HEK293 (cell line): ENCODE measurements around the gene DNAJC5.

ENCODE experiments used
- CTCF ChIA-PET: fragments of 350-600 bp; formaldehyde crosslinking; extraction: SDS; loops from one replicate; lab custom pipeline; 2021; ENCODE audit warnings: antibody characterized with exemption; lab: Yijun Ruan, JAX
- POLR2A ChIA-PET: fragments of 300-600 bp; formaldehyde crosslinking; extraction: SDS; loops from one replicate; lab custom pipeline; 2020; ENCODE audit warnings: antibody characterized with exemption, inconsistent platforms; lab: Yijun Ruan, JAX
- H3K27ac ChIP-seq: fragments of 200-500 bp; sonication (Bioruptor generic); 2 replicates; pipeline ENCODE4 v1.5.1; 2014; ENCODE audit warnings: low read depth, low read length, control low read depth, inconsistent platforms; ENCODE audit errors: extremely low read depth
- H3K36me3 ChIP-seq, 2 experiments: fragments of 200-500 bp in 1 of 2; sonication (Bioruptor generic) in 1 of 2; 1 replicate in 1 of 2; 2 replicates in 1 of 2; pipeline ENCODE4 v1.5.1; 2014 to 2017; ENCODE audit warnings: inconsistent platforms in 2 of 2, low read length in 2 of 2; ENCODE audit not compliant: control insufficient read depth in 2 of 2, insufficient read depth in 1 of 2
- H3K4me1 ChIP-seq: fragments of 200-500 bp; sonication (Bioruptor generic); 2 replicates; pipeline ENCODE4 v1.5.1; 2014; ENCODE audit warnings: mild to moderate bottlenecking, low read length, inconsistent platforms; ENCODE audit not compliant: control insufficient read depth, insufficient read depth
- H3K4me3 ChIP-seq: 2 replicates; pipeline ENCODE4 v1.5.1; 2011; ENCODE audit warnings: low read depth, mild to moderate bottlenecking, control low read depth, low read length, moderate library complexity
- H3K9me3 ChIP-seq: fragments of 200-500 bp; sonication (Bioruptor generic); 2 replicates; pipeline ENCODE4 v1.5.1; 2014; ENCODE audit warnings: low read depth, low read length, inconsistent platforms; ENCODE audit not compliant: control insufficient read depth, insufficient read depth
- GLI2 ChIP-seq: fragments of 450-650 bp; formaldehyde crosslinking; IDR thresholded peaks from 2 replicates; pipeline ENCODE4; 2017; ENCODE audit warnings: missing biosample characterization, missing genetic modification characterization, low read depth, borderline replicate concordance
- KLF17 ChIP-seq: fragments of 450-650 bp; formaldehyde crosslinking; IDR thresholded peaks from 2 replicates; pipeline ENCODE4 v1.5.1; 2016; ENCODE audit warnings: missing biosample characterization, missing genetic modification characterization
- KLF8 ChIP-seq: fragments of 450-650 bp; formaldehyde crosslinking; IDR thresholded peaks from 2 replicates; pipeline ENCODE4 v1.5.1; 2016; ENCODE audit warnings: missing biosample characterization, missing genetic modification characterization
- MYNN ChIP-seq: fragments of 450-650 bp; formaldehyde crosslinking; IDR thresholded peaks from 2 replicates; pipeline ENCODE4 v1.5.1; 2016; ENCODE audit warnings: missing biosample characterization, missing genetic modification characterization, borderline replicate concordance
- SCRT1 ChIP-seq: fragments of 450-650 bp; formaldehyde crosslinking; IDR thresholded peaks from 2 replicates; pipeline ENCODE4 v1.5.1; 2016; ENCODE audit warnings: missing biosample characterization, missing genetic modification characterization, borderline replicate concordance
- TRIM28 ChIP-seq: IDR thresholded peaks from 2 replicates; pipeline ENCODE4 v1.6.1; 2011; ENCODE audit warnings: low read length, control low read depth, borderline replicate concordance
- YY2 ChIP-seq: fragments of 450-650 bp; formaldehyde crosslinking; IDR thresholded peaks from 2 replicates; pipeline ENCODE4 v1.5.1; 2016; ENCODE audit warnings: missing biosample characterization, missing genetic modification characterization
- ZBTB20 ChIP-seq: fragments of 450-650 bp; formaldehyde crosslinking; IDR thresholded peaks from 2 replicates; pipeline ENCODE4 v1.5.1; 2016; ENCODE audit warnings: missing biosample characterization, missing genetic modification characterization
- ZBTB49 ChIP-seq: fragments of 450-650 bp; formaldehyde crosslinking; IDR thresholded peaks from 2 replicates; pipeline ENCODE4 v1.5.1; 2016; ENCODE audit warnings: missing biosample characterization, missing genetic modification characterization, low read depth
- ZFP3 ChIP-seq: fragments of 450-650 bp; formaldehyde crosslinking; IDR thresholded peaks from 2 replicates; pipeline ENCODE4 v1.5.1; 2016; ENCODE audit warnings: low read depth, missing biosample characterization, missing genetic modification characterization
- ZFP37 ChIP-seq: fragments of 450-650 bp; formaldehyde crosslinking; IDR thresholded peaks from 2 replicates; pipeline ENCODE4 v1.5.1; 2016; ENCODE audit warnings: missing biosample characterization, missing genetic modification characterization
- ZNF121 ChIP-seq: fragments of 450-650 bp; formaldehyde crosslinking; IDR thresholded peaks from 2 replicates; pipeline ENCODE4 v1.5.1; 2016; ENCODE audit warnings: missing biosample characterization, missing genetic modification characterization
- ZNF138 ChIP-seq: fragments of 450-650 bp; formaldehyde crosslinking; IDR thresholded peaks from 2 replicates; pipeline ENCODE4 v1.5.1; 2016; ENCODE audit warnings: missing biosample characterization, missing genetic modification characterization, borderline replicate concordance
- ZNF18 ChIP-seq: fragments of 450-650 bp; formaldehyde crosslinking; IDR thresholded peaks from 2 replicates; pipeline ENCODE4 v1.5.1; 2016; ENCODE audit warnings: missing biosample characterization, missing genetic modification characterization
- ZNF2 ChIP-seq: fragments of 450-650 bp; formaldehyde crosslinking; IDR thresholded peaks from 2 replicates; pipeline ENCODE4 v1.5.1; 2016; ENCODE audit warnings: missing biosample characterization, missing genetic modification characterization
- ZNF214 ChIP-seq: fragments of 450-650 bp; formaldehyde crosslinking; IDR thresholded peaks from 2 replicates; pipeline ENCODE4 v1.5.1; 2017; ENCODE audit warnings: missing biosample characterization, mild to moderate bottlenecking, missing genetic modification characterization, borderline replicate concordance
- ZNF280C ChIP-seq: fragments of 450-650 bp; formaldehyde crosslinking; IDR thresholded peaks from 2 replicates; pipeline ENCODE4 v1.5.1; 2016; ENCODE audit warnings: missing biosample characterization, missing genetic modification characterization
- ZNF341 ChIP-seq: fragments of 450-650 bp; formaldehyde crosslinking; IDR thresholded peaks from 2 replicates; pipeline ENCODE4; 2016; ENCODE audit warnings: low read depth, missing biosample characterization, missing genetic modification characterization
- ZNF423 ChIP-seq: fragments of 450-650 bp; formaldehyde crosslinking; IDR thresholded peaks from 2 replicates; pipeline ENCODE4 v1.5.1; 2016; ENCODE audit warnings: missing biosample characterization, missing genetic modification characterization
- ZNF521 ChIP-seq: fragments of 450-650 bp; formaldehyde crosslinking; IDR thresholded peaks from 2 replicates; pipeline ENCODE4 v1.5.1; 2017; ENCODE audit warnings: missing biosample characterization, mild to moderate bottlenecking, missing genetic modification characterization
- ZNF548 ChIP-seq: fragments of 450-650 bp; formaldehyde crosslinking; IDR thresholded peaks from 2 replicates; pipeline ENCODE4 v1.5.1; 2016; ENCODE audit warnings: missing biosample characterization, missing genetic modification characterization
- ZNF692 ChIP-seq: fragments of 450-650 bp; formaldehyde crosslinking; IDR thresholded peaks from 2 replicates; pipeline ENCODE4 v1.5.1; 2016; ENCODE audit warnings: missing biosample characterization, missing genetic modification characterization
- ZNF707 ChIP-seq: fragments of 450-650 bp; formaldehyde crosslinking; IDR thresholded peaks from 2 replicates; pipeline ENCODE4 v1.5.1; 2016; ENCODE audit warnings: missing biosample characterization, missing genetic modification characterization
- ZSCAN18 ChIP-seq: fragments of 450-650 bp; formaldehyde crosslinking; IDR thresholded peaks from 2 replicates; pipeline ENCODE4 v1.5.1; 2016; ENCODE audit warnings: missing biosample characterization, missing genetic modification characterization
- ZSCAN23 ChIP-seq: fragments of 450-650 bp; formaldehyde crosslinking; IDR thresholded peaks from 2 replicates; pipeline ENCODE4 v1.5.1; 2016; ENCODE audit warnings: missing biosample characterization, missing genetic modification characterization

Gene DNAJC5

GRCh38 chr20:63977739-63978276 is 82.9 kb downstream of the DNAJC5 start (continued):
- TF ChIP-seq ZFP3 (tag by site-specific recombination) (no peak), ZNF341 (tag by site-specific recombination) (no peak), ZNF707 (tag by site-specific recombination) (no peak), ZNF18 (peak; percentile 91)

GRCh38 chr20:63978319-63979228 is 83.6 kb downstream of the DNAJC5 start:
- ChIA-PET POLR2A (interaction anchor here (1.2 kb wide), 1 partner anchor 21 kb away, joined by 3 read pairs; no protein-coding TSS in a partner anchor), CTCF (interaction anchor here (0.6 to 1.8 kb wide), 4 partner anchors 22 to 112 kb away, joined by 3 to 5 read pairs (median 4); no protein-coding TSS in a partner anchor)
- Histone ChIP-seq H3K4me3 (peak overlapping the region; percentile 51), H3K9me3 (no peaks in the 10 kb centered on the region), H3K4me1 (peaks cover 13% of the 10 kb centered on the region), H3K27ac (peak overlapping the region; percentile 78; the same call in 1 of the 2 replicates), H3K36me3 (peaks cover 0 to 11% of the 10 kb centered on the region in 2 experiments; a peak in 2 of 3 replicates)
- TF ChIP-seq ZFP37 (no peak), ZSCAN23 (tag by site-specific recombination) (no peak), ZBTB49 (no peak), ZNF423 (tag by site-specific recombination) (no peak), ZNF548 (tag by site-specific recombination) (no peak), ZNF138 (no peak), ZNF692 (tag by site-specific recombination) (no peak), SCRT1 (tag by site-specific recombination) (no peak), KLF8 (tag by site-specific recombination) (peak; percentile 72; the same call in 1 of the 2 replicates), GLI2 (tag by site-specific recombination) (no peak), KLF17 (tag by site-specific recombination) (peak; percentile 55; the same call in 1 of the 2 replicates), ZBTB20 (tag by site-specific recombination) (peak; percentile 60; the same call in 1 of the 2 replicates), ZNF521 (tag by site-specific recombination) (no peak), ZNF121 (tag by site-specific recombination) (peak; percentile 91), TRIM28 (no peak), MYNN (no peak), ZNF214 (tag by site-specific recombination) (no peak), YY2 (tag by site-specific recombination) (no peak), ZNF2 (no peak), ZSCAN18 (tag by site-specific recombination) (no peak), ZNF280C (tag by site-specific recombination) (no peak)
